Heart left ventricle (tissue), 16 donors: ENCODE data around the gene ABCC12. TPM values are rescaled to one million over a fixed set of nuclear protein-coding genes. Genes with fewer than 3 reads are reported as not detected.

Experiments
- ATAC-seq, 4 donors: fragments of 200-7000 bp; cut with Tn5 transposase; one replicate each; pipeline ENCODE4 v1.9.1; 2020 to 2022; ENCODE audit warnings: moderate library complexity in 4 of 4, mild to moderate bottlenecking in 3 of 4, moderate number of reproducible peaks in 1 of 4
- DNase-seq, 5 donors: peaks; one replicate each; pipeline ENCODE4 v3.0.0-alpha.2; 2020
- H3K27ac ChIP-seq, 12 donors: fragments of 200-600 bp; sonication (generic) in 4 of 12; one replicate each; pipeline versions ENCODE4 v1.5.0 to v1.8.0; 2016 to 2022; ENCODE audit warnings: mild to moderate bottlenecking in 2 of 12
- H3K27me3 ChIP-seq, 9 donors: fragments of 200-600 bp; sonication (generic) in 2 of 9; one replicate each; pipeline versions ENCODE4 v1.5.1 to v1.8.0; 2016 to 2022; ENCODE audit warnings: mild to moderate bottlenecking in 3 of 9
- H3K36me3 ChIP-seq, 9 donors: fragments of 200-600 bp; sonication (generic) in 2 of 9; one replicate each; pipeline versions ENCODE4 v1.5.0 to v1.8.0; 2018 to 2022; ENCODE audit warnings: mild to moderate bottlenecking in 2 of 9
- H3K4me1 ChIP-seq, 12 donors: fragments of 200-600 bp; sonication (generic) in 4 of 12; one replicate each; pipeline versions ENCODE4 v1.5.0 to v1.8.0; 2016 to 2022; ENCODE audit warnings: mild to moderate bottlenecking in 3 of 12
- H3K4me3 ChIP-seq, 12 donors: fragments of 200-600 bp; sonication (generic) in 4 of 12; one replicate each; pipeline versions ENCODE4 v1.5.0 to v1.8.0; 2017 to 2022; ENCODE audit warnings: mild to moderate bottlenecking in 9 of 12, moderate library complexity in 4 of 12
- H3K9me3 ChIP-seq, 12 donors: fragments of 200-600 bp; sonication (generic) in 4 of 12; one replicate each; pipeline versions ENCODE4 v1.5.0 to v1.8.0; 2016 to 2022; ENCODE audit warnings: mild to moderate bottlenecking in 1 of 12
- POLR2A ChIP-seq, 2 donors: fragments of 450-650 bp; IDR thresholded peaks; one replicate each; pipeline ENCODE4 v1.6.1; 2017; ENCODE audit warnings: antibody characterized with exemption in 2 of 2, mild to moderate bottlenecking in 2 of 2, moderate library complexity in 2 of 2
- WGBS, 4 donors: extraction: QIAGEN DNeasy Blood & Tissue Kit in 2 of 4; methylation state at CpG; one replicate each; pipeline versions ENCODE4 v1.1.5 to v1.1.7; 2013 to 2018; 5-methylcytosine and 5-hydroxymethylcytosine counted together
- intact Hi-C, 10 donors: fragments of 100-400 bp; cut with DNase I; formaldehyde crosslinking; loops; one replicate each; pipeline versions ENCODE4 v1.11.1 to v1.14.2; 2022
- polyA plus RNA-seq, 2 donors: library from polyadenylated mRNA; stranded (reverse); fragments of 200-250 nt; gene quantifications; one replicate each; pipeline ENCODE4 v1.2.3, GENCODE V29; 2013
- total RNA-seq, 9 donors: library from RNA; depleted of rRNA in 2 of 9; stranded (reverse); fragments of >200 nt in 2 of 9; fragmentation: NEBNext Ultra II Directional in 3 of 9; extraction: Animal tissue kit (Norgen Biotek cat#: 25700) in 3 of 9; gene quantifications; one replicate each; pipeline versions ENCODE4 v1.1.0 to v1.2.4, GENCODE V29; 2016 to 2023
- TF ChIP-seq, protein P1 (sequence below), 12 donors: fragments of 200-600 bp; sonication (generic) in 4 of 12; IDR thresholded peaks; one replicate each; pipeline versions ENCODE4 v1.5.0 to v1.8.0; 2018 to 2022; ENCODE audit warnings: antibody characterized with exemption in 12 of 12, mild to moderate bottlenecking in 5 of 12
- donor health status: ischemic (EF 13 %, LVEDD 7.1; RV severe dilation, severe dysfunction).
- donor health status: healthy with polysubstance abuse.
- donor health status: DM: no; HTN: yes; CAD: no.
- donor health status: DM: no; HTN: no; CAD: no.
- donor health status: ischemic (EF 25% LVEDD 6.9; RV normal size, moderate dysfunction).
- donor health status: ischemic (EF 25% LVEDD 5.7; RV mildly dilated, moderate dysfunction).
- donor health status: healthy.
- donor health status: DM: yes; HTN: yes; CAD: no.
- donor health status: ischemic (EF 35%, LVEDD 5.7; RV mildly dilated, moderate dysfunction).
- donor health status: nonischemic (EF 11% LVEDD 7.7; RV severe dilation, severe dysfunction).
- donor health status: DM: yes; HTN: yes; CAD: no.
- donor health status: PGD.
- donor health status: ischemic (EF 29% LVEDD 5.4; RV normal size, mild dysfunction).
- donor health status: nonischemic (EF 23%, LVEDD 6.1; RV moderate dilation, normal function).

ABCC12 gene
- total and polyA plus RNA-seq, 11 donors, result 0.08 to 0.27 (median 0.10) TPM; not detected in 7

DNA sequence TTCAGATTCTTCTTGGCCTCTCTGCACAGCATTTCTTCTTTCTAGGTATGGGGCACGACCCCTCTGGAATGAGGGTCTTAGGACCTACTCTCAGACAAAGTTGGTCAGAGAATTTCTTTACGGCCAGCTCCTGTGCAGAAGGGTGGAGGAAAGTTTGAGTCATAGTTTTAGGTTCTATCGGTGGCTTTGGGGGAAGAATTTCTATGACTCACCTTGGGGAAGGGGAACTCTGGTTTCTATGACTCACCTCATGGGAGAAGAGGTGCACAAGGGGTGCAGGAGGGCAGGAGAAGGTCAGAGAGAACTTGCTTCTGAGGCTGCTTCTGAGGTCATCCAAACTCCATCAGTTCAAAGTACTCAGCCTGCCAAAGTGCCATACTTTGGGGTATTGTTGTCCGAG is 2.5 kb upstream of the ABCC12 start:
- no peak for ATAC-seq
- peaks cover 0 to 17% (median 6%) of the 10 kb centered on the region in 12 donors for H3K4me1 ChIP-seq
- H3K4me3 ChIP-seq, result no peak overlapping the region
- no peak overlapping the region for H3K27ac ChIP-seq
- no peaks in the 10 kb centered on the region for H3K36me3 ChIP-seq
- no peaks in the 10 kb centered on the region for H3K9me3 ChIP-seq
- intact Hi-C loops, result loop anchor here in 8 of 10 donors (2.0 to 10.0 kb wide), 9 partner anchors 106 to 1211 kb away; partner anchors contain the start of gene NETO2 (in 6 of the 8)
- peaks cover 0 to 3% (median 0%) of the 10 kb centered on the region in 9 donors for H3K27me3 ChIP-seq
- TF ChIP-seq POLR2A (IDR thresholded peaks at IDR 0.05), result no peak
- TF ChIP-seq, protein P1, sequence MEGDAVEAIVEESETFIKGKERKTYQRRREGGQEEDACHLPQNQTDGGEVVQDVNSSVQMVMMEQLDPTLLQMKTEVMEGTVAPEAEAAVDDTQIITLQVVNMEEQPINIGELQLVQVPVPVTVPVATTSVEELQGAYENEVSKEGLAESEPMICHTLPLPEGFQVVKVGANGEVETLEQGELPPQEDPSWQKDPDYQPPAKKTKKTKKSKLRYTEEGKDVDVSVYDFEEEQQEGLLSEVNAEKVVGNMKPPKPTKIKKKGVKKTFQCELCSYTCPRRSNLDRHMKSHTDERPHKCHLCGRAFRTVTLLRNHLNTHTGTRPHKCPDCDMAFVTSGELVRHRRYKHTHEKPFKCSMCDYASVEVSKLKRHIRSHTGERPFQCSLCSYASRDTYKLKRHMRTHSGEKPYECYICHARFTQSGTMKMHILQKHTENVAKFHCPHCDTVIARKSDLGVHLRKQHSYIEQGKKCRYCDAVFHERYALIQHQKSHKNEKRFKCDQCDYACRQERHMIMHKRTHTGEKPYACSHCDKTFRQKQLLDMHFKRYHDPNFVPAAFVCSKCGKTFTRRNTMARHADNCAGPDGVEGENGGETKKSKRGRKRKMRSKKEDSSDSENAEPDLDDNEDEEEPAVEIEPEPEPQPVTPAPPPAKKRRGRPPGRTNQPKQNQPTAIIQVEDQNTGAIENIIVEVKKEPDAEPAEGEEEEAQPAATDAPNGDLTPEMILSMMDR (IDR thresholded peaks at IDR 0.05), result no peak
- DNase-seq, result no peak
- 73 to 76% (median 74%) methylated on average over 3 to 4 of the region's 4 CpGs for WGBS, 4 donors

DNA sequence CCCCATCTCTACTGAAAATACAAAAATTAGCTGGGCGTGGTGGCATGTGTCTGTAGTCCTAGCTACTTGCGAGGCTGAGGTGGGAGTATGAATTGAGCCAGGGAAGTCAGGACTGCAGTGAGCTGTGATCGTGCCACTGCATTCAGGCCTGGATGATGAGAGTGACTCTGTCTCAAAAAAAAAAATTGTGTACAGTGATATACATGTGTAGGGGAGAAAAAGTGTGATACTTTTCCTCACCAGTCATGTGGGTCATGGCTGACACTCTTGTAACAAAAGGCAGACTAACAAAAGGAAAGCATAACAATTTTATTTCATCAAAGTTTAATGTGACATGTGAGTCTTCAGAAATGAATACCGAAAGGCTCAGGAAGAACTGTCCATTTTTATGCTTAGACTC is 2.0 kb upstream of the ABCC12 start:
- Histone ChIP-seq H3K9me3 (no peaks in the 10 kb centered on the region), H3K27me3 (peaks cover 0 to 3% (median 0%) of the 10 kb centered on the region in 9 donors), H3K27ac (peak overlapping the region in 6 of 12 donors; percentile 0 to 64 (median 46)), H3K4me1 (peaks cover 0 to 17% (median 6%) of the 10 kb centered on the region in 12 donors), H3K4me3 (no peak overlapping the region), H3K36me3 (no peaks in the 10 kb centered on the region)
- WGBS, 4 donors, result 81 to 86% (median 83%) methylated on average over 4 of the region's 4 CpGs
- TF ChIP-seq POLR2A (IDR thresholded peaks at IDR 0.05), result no peak
- TF ChIP-seq, protein P1 (IDR thresholded peaks at IDR 0.05), result no peak
- intact Hi-C loops, result loop anchor here in 9 of 10 donors (2.0 to 10.0 kb wide), 10 partner anchors 105 to 1210 kb away; partner anchors contain the start of gene NETO2 (in 7 of the 9)
- no peak for ATAC-seq
- no peak for DNase-seq

DNA sequence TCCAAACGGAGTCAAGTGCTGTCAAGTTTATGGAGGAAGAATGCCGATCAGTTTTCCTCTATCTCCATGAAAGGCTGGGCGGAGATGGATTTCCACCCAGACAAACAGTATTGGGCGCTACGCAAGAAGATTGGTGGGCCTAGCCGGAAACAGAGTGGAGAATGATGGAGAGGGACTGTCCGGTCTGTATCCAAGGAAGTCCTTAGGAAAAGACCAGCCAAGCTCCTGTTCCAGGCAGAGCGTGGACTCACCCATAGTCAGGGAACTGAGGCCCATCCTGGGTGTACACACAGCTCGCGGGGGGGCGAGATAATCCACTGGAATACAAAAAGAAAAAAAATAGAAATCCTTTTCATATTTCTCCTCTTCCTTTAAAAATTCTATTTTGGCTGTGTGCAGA is 1.5 kb upstream of the ABCC12 start:
- peak in 3 of 4 donors; percentile 13 to 58 (median 46) for ATAC-seq
- TF ChIP-seq POLR2A (IDR thresholded peaks at IDR 0.05), result no peak
- TF ChIP-seq, protein P1 (IDR thresholded peaks at IDR 0.05), result no peak
- peak overlapping the region in 6 of 12 donors; percentile 0 to 64 (median 46) for H3K27ac ChIP-seq
- peaks cover 0 to 3% (median 0%) of the 10 kb centered on the region in 9 donors for H3K27me3 ChIP-seq
- WGBS, 4 donors, result 64 to 73% (median 67%) methylated on average over 11 of the region's 11 CpGs
- H3K9me3 ChIP-seq, result no peaks in the 10 kb centered on the region
- no peak overlapping the region for H3K4me3 ChIP-seq
- peaks cover 0 to 17% (median 6%) of the 10 kb centered on the region in 12 donors for H3K4me1 ChIP-seq
- no peak for DNase-seq
- no peaks in the 10 kb centered on the region for H3K36me3 ChIP-seq
- intact Hi-C loops, result loop anchor here in 9 of 10 donors (2.0 to 10.0 kb wide), 10 partner anchors 105 to 1210 kb away; partner anchors contain the start of gene NETO2 (in 5 of the 9)

DNA sequence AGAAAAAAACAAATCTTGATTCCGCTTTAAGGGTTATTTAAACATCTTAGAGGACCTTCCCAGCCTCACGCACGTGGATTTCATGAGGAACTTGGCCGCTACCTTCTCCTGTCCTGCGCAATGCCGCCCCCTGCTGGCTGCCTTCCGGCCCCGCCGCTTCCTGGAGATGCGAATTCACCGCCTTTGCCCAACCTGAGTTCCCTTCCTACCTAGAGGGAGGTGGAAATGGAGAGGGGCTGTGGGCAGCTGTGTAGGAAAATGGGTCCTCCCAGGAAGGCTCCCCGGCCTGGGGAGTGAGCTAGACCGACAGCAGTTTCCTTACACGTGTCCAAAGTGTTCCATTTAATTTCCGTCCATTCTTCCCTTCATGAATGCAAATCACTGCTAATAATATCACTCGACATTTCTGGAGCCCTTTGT is 1.0 kb upstream of the ABCC12 start:
- ATAC-seq, result peak; percentile 79 to 94 (median 84)
- Histone ChIP-seq H3K9me3 (no peaks in the 10 kb centered on the region), H3K27ac (peak overlapping the region in 6 of 12 donors; percentile 45 to 64 (median 49)), H3K27me3 (peaks cover 0 to 3% (median 0%) of the 10 kb centered on the region in 9 donors), H3K4me3 (peak overlapping the region in 4 of 12 donors; percentile 10 to 30 (median 24)), H3K4me1 (peaks cover 0 to 17% (median 6%) of the 10 kb centered on the region in 12 donors), H3K36me3 (no peaks in the 10 kb centered on the region)
- intact Hi-C loops, result loop anchor here in 9 of 10 donors (1.0 to 10.0 kb wide), 11 partner anchors 104 to 1209 kb away; partner anchors contain the start of gene NETO2 (in 5 of the 9)
- WGBS, 4 donors, result 7 to 10% (median 8%) methylated on average over 16 of the region's 16 CpGs
- TF ChIP-seq, protein P1 (IDR thresholded peaks at IDR 0.05), result peak; percentile 94 to 99 (median 96)
- no peak for TF ChIP-seq POLR2A (IDR thresholded peaks at IDR 0.05)
- DNase-seq, result peak; percentile 84 to 90 (median 86)
